MM.1S (cell line): Measurements from ENCODE around the gene SENP1.
"Not testable (repeated sequence)": the region's sequence is repeated elsewhere in the genome, so short reads cannot be mapped to it uniquely, and the experiment has no call there.

Experiments used
- DNase-seq: peaks from one replicate; pipeline ENCODE4 v3.0.0-alpha.2; 2015
- H2AFZ ChIP-seq: fragments of 300-600 bp; sonication (generic); 2 replicates; pipeline ENCODE4 v1.6.0; 2016; ENCODE audit warnings: antibody characterized with exemption, low read length
- H3F3A ChIP-seq: fragments of 300-600 bp; sonication (generic); 2 replicates; pipeline ENCODE4 v1.6.1; 2016; ENCODE audit warnings: mild to moderate bottlenecking, antibody characterized with exemption, low read length, moderate library complexity, mixed read lengths; ENCODE audit not compliant: insufficient read depth
- H3K27ac ChIP-seq: fragments of 300-600 bp; sonication (generic); 2 replicates; pipeline ENCODE4 v1.5.1; 2016; ENCODE audit warnings: mild to moderate bottlenecking, low read length
- H3K27me3 ChIP-seq: fragments of 300-600 bp; sonication (generic); replicated peaks from 2 replicates; pipeline ENCODE4 v1.6.0; 2016; ENCODE audit warnings: low read length; ENCODE audit not compliant: insufficient read depth
- H3K36me3 ChIP-seq: fragments of 300-600 bp; sonication (generic); replicated peaks from 2 replicates; pipeline ENCODE4 v1.6.1; 2016; ENCODE audit warnings: mild to moderate bottlenecking, low read length, mixed read lengths; ENCODE audit not compliant: insufficient read depth
- H3K4me1 ChIP-seq: fragments of 300-600 bp; sonication (generic); 2 replicates; pipeline ENCODE4 v1.6.1; 2016; ENCODE audit warnings: low read length, mixed read lengths
- H3K4me2 ChIP-seq: fragments of 300-600 bp; sonication (generic); 2 replicates; pipeline ENCODE4 v1.6.0; 2016; ENCODE audit warnings: low read depth, low read length
- H3K4me3 ChIP-seq: fragments of 300-600 bp; sonication (generic); 2 replicates; pipeline ENCODE4 v1.5.1; 2016; ENCODE audit warnings: low read length, mixed read lengths
- H3K79me2 ChIP-seq: fragments of 300-600 bp; sonication (generic); 2 replicates; pipeline ENCODE4 v1.6.1; 2016; ENCODE audit warnings: mixed run types, low read length, mixed read lengths
- H3K9ac ChIP-seq: fragments of 300-600 bp; sonication (generic); 2 replicates; pipeline ENCODE4 v1.6.1; 2016; ENCODE audit warnings: low read length, mixed read lengths
- H3K9me2 ChIP-seq: fragments of 300-600 bp; sonication (generic); replicated peaks from 2 replicates; pipeline ENCODE4 v1.6.1; 2016; ENCODE audit warnings: mild to moderate bottlenecking, low read length, mixed read lengths; ENCODE audit not compliant: insufficient read depth
- H3K9me3 ChIP-seq: fragments of 300-600 bp; sonication (generic); replicated peaks from 2 replicates; pipeline ENCODE4 v1.6.1; 2016; ENCODE audit warnings: mild to moderate bottlenecking, low read length, mixed read lengths; ENCODE audit not compliant: insufficient read depth
- H4K20me1 ChIP-seq: fragments of 300-600 bp; sonication (generic); 2 replicates; pipeline ENCODE4 v1.6.1; 2016; ENCODE audit warnings: mild to moderate bottlenecking, low read length, moderate library complexity, mixed read lengths; ENCODE audit not compliant: insufficient read depth
- CTCF ChIP-seq: fragments of 300-600 bp; sonication (generic); IDR thresholded peaks from 2 replicates; pipeline ENCODE4 v1.5.1; 2016; ENCODE audit warnings: antibody characterized with exemption, low read length, mixed read lengths
- EZH2 ChIP-seq: fragments of 300-600 bp; sonication (generic); optimal IDR thresholded peaks from 2 replicates; pipeline ENCODE3; 2017; ENCODE audit warnings: low read depth, mild to moderate bottlenecking, antibody characterized with exemption, low read length, mixed read lengths
- EZH2phosphoT487 ChIP-seq: fragments of 300-600 bp; sonication (generic); IDR thresholded peaks from 2 replicates; pipeline ENCODE4 v1.6.1; 2018; ENCODE audit warnings: antibody characterized with exemption, low read length

SENP1 gene

GRCh38 chr12:48119078-48119833 is 13.4 kb upstream of the SENP1 start, which contains the start of gene PFKM:
TSS of gene PFKM (plus strand) at chr12:48119364. CDS start at chr12:48122775, 3,411 bp downstream.
- H2AFZ ChIP-seq: peak within 1 kb of the TSS; percentile 64
- H3K9me3 ChIP-seq: no peaks in the 10 kb centered on the region
- peaks cover 34% of the 10 kb centered on the region for H3K79me2 ChIP-seq
- peak within 1 kb of the TSS; percentile 22; the same call in 1 of the 2 replicates for H3K27ac ChIP-seq
- H3K4me1 ChIP-seq: peaks cover 10% of the 10 kb centered on the region; the same call in 1 of the 2 replicates
- H3F3A ChIP-seq: peaks cover 4% of the 10 kb centered on the region; the same call in 1 of the 2 replicates
- peak within 1 kb of the TSS; percentile 86 for H3K4me3 ChIP-seq
- TF ChIP-seq EZH2 (no peak), EZH2phosphoT487 (no peak), CTCF (no peak)
- DNase-seq: peak; percentile 88
- 0 out of 2 replicates have a peak, but pooled peaks cover 4% of the 10 kb centered on the region for H3K36me3 ChIP-seq
- H3K4me2 ChIP-seq: peak within 1 kb of the TSS; percentile 90
- H3K9me2 ChIP-seq: no peaks in the 10 kb centered on the region
- H3K9ac ChIP-seq: peak within 1 kb of the TSS; percentile 58
- no peaks in the 10 kb centered on the region for H3K27me3 ChIP-seq
- H4K20me1 ChIP-seq: no peaks in the 10 kb centered on the region

GRCh38 chr12:48118284-48118871 is 12.5 kb upstream of the SENP1 start:
- Histone ChIP-seq H3K27ac (peak overlapping the region; percentile 22; the same call in 1 of the 2 replicates), H2AFZ (peak overlapping the region; percentile 61), H3K9me3 (no peaks in the 10 kb centered on the region), H3F3A (peaks cover 4% of the 10 kb centered on the region; the same call in 1 of the 2 replicates), H3K9ac (no peak overlapping the region), H4K20me1 (no peaks in the 10 kb centered on the region), H3K4me1 (peaks cover 10% of the 10 kb centered on the region; the same call in 1 of the 2 replicates), H3K79me2 (peaks cover 34% of the 10 kb centered on the region), H3K4me3 (peak overlapping the region; percentile 86), H3K27me3 (no peaks in the 10 kb centered on the region), H3K4me2 (peak overlapping the region; percentile 90), H3K36me3 (0 out of 2 replicates have a peak, but pooled peaks cover 1% of the 10 kb centered on the region), H3K9me2 (no peaks in the 10 kb centered on the region)
- DNase-seq: no peak
- TF ChIP-seq EZH2: no peak
- no peak for TF ChIP-seq CTCF
- TF ChIP-seq EZH2phosphoT487: no peak

- H3K27ac ChIP-seq: no peak overlapping the region
- no peak for DNase-seq
- H3K36me3 ChIP-seq: no peaks in the 10 kb centered on the region
- peaks cover 4% of the 10 kb centered on the region; the same call in 1 of the 2 replicates for H3F3A ChIP-seq
- no peaks in the 10 kb centered on the region for H3K9me3 ChIP-seq
- TF ChIP-seq EZH2phosphoT487: no peak
- TF ChIP-seq CTCF: no peak
- TF ChIP-seq EZH2: no peak
- no peaks in the 10 kb centered on the region for H3K9me2 ChIP-seq
- no peak overlapping the region for H3K4me2 ChIP-seq
- H3K4me3 ChIP-seq: no peak overlapping the region
- no peak overlapping the region for H3K9ac ChIP-seq
- H3K4me1 ChIP-seq: peaks cover 10% of the 10 kb centered on the region; the same call in 1 of the 2 replicates
- H4K20me1 ChIP-seq: no peaks in the 10 kb centered on the region
- peaks cover 17% of the 10 kb centered on the region for H3K79me2 ChIP-seq
- no peak overlapping the region for H2AFZ ChIP-seq
- no peaks in the 10 kb centered on the region for H3K27me3 ChIP-seq
These were observed 10.1 kb upstream of the SENP1 start for GRCh38 chr12:48115957-48116356.

GRCh38 chr12:48111312-48111693 is 5.4 kb upstream of the SENP1 start:
- not testable (repeated sequence) for DNase-seq, H3K9me3 ChIP-seq, H3K36me3 ChIP-seq, H3K9ac ChIP-seq, H4K20me1 ChIP-seq, H3K79me2 ChIP-seq, H3K9me2 ChIP-seq, H3K27me3 ChIP-seq, H3K4me2 ChIP-seq, H3K4me3 ChIP-seq, H3K27ac ChIP-seq, H3F3A ChIP-seq, H2AFZ ChIP-seq
- H3K4me1 ChIP-seq: peaks cover 14% of the 10 kb centered on the region
